OCI-LY1 (cell line): ENCODE results near the gene TBL1X.

Experiments
- CTCF ChIP-seq: fragments of 200-600 bp; sonication (generic), shearing (Covaris generic); IDR thresholded peaks from 2 replicates; pipeline ENCODE4 v1.5.1; 2017; ENCODE audit warnings: mild to moderate bottlenecking, antibody characterized with exemption, low read length, moderate library complexity, mixed read lengths
- EZH2 ChIP-seq: fragments of 200-600 bp; sonication (generic), shearing (Covaris generic); IDR thresholded peaks from 2 replicates; pipeline ENCODE4 v1.8.0; 2017; ENCODE audit warnings: borderline replicate concordance, mixed run types, mild to moderate bottlenecking, antibody characterized with exemption, low read length, moderate library complexity, mixed read lengths

- no peak for TF ChIP-seq CTCF
- no peak for TF ChIP-seq EZH2
These were observed 126.6 kb downstream of the TBL1X start for GRCh38 chrX:9591496-9591895.
